Activated CD8-positive, alpha-beta memory T cell treated with anti-CD3 and anti-CD28 coated beads for 4 hours (primary cell): Measurements from ENCODE around the gene ARHGEF18.
"Not testable (repeated sequence)": the region's sequence is repeated elsewhere in the genome, so short reads cannot be mapped to it uniquely, and the experiment has no call there.

Experiments
- DNase-seq, 2 donors: peaks; one replicate each; pipeline ENCODE4 v3.0.0-alpha.2; 2020; ENCODE audit warnings: low read depth in 2 of 2

The ARHGEF18 gene

DNA sequence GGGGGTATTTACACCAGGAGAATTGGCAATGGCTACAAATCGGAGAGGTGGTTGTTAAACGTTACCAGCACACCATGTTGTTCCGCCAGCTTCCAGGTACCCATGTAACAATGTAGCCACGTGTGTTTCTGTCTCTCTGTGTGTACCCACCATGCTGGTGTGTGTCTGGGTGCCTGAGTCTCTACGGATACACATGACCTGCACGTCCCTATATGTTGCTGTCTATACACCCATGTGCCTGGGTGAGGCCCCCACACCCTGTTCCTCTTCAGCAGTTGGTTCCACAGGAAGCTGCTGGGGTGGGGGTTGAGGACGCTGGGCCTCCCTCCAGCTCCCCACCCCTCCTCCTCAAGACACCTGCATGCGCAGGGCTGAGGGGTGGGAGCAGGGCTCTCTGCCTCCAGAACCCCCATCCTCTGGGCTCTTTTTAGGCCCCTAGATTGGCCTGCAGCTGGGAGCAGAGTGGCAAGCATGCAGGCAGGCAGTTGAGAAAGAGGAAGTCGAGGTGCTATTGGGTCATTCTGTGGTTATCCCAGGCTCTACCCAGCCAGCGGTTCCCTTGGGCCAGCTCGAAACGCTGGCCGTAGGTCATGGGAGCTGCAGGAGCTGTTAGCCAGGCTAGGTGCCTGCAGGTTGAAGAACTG is at the start of gene ARHGEF18:
Gene ARHGEF18 (plus strand): TSS at position 351 of the 644 bp plus-strand sequence. CDS start 13,954 bp downstream, outside the sequence.
- no peak for DNase-seq

DNA sequence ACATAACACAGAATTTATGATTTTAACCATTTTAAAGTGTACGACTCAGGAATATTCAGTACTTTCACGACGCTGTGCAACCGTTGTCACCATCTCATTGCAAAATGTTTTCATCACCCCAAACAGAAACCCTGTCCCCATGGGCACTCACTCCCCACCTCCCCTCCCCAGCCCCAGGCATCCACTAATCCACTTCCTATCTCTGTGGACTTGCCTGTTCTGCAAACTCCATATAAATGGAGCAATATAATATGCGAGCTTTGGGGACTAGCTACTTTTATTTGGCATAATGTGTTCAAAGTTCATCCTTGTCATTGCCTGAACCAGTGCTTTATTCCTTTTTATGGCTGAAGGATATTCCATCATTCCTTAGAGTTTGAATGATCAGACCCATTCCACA is 47.2 kb upstream of the ARHGEF18 start:
- DNase-seq: no peak

DNA sequence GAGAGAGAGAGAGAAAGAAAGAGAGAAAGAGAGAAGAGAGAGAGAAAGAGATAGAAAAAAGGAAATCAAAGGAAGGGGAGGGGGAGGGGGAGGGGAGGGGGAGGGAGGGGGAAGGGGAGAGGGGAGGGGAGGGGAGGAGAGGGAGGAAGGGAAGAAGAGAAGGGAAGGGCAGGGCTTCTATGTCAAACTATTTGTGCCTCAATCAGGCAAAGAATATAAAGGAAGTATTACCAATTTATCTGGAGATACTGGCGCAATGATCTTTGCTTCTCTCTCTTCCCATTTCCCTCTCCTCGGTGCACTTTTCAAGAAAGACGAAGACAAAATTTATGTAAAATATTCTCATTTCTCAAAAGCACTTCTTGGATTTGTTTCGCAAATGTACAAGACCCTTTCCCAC is 45.3 kb upstream of the ARHGEF18 start:
- DNase-seq: no peak

DNA sequence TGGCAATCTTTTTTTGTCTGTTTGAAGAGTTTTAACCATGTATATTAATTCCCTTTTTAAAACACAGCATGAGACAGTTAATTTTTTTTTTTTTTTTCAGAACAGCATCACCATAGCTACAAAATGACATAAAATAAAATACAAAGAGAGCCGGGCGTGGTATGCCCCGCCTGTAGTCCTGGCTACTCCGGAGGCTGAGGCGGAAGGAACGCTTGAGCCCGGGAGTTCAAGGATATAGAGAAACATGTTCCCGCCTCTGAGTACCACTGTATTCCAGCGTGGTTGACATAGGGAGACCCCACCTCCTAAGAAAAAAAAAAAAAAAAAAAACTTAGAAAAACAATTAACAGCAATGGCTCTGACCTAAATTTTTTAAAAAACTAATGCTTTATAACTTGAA is 44.5 kb upstream of the ARHGEF18 start:
- no peak for DNase-seq

DNA sequence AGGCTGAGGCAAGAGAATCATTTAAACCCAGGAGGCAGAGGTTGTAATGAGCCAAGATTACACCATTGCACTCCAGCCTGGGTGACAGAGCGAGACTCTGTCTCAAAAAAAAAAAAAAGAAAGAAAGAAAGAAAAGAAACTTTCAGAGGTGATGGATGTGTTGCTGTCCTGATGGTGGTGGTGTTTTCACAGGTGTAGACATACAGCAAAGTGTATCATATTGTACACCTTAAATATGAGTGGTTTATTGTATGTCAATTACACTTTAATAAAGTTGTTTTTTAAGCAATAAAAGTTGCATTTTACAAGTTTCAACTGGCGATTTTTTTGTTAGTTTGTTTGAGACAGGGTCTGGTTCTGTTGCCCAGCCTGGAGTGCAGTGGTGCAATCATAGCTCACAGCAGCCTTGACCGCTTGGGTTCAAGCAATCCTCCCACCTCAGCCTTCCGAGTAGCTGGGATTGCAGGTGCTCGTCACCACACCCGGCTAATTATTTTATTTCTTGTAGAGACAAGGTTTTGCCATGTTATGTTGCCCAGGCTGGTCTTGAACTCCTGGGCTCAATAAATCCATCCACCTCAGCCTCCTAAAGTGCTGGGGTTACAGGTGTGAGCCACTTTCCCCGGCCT is 41.0 kb upstream of the ARHGEF18 start:
- DNase-seq: no peak

DNA sequence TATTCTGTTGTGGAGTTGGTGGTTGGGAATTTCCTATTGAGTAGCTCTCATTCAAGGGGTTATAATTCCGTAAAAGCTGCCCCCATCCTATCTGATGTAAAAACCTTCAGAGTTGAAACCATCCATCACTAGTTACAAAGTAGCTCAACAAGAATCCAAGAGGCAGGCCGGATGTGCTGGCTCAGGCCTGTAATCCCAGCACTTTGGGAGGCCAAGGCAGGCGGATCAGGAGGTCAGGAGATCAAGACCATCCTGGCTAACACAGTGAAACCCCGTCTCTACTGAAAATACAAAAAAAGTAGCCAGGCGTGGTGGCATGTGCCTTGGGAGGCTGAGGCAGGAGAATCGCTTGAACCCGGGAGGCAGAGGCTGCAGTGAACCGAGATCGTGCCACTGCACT is 40.4 kb upstream of the ARHGEF18 start:
- not testable (repeated sequence) for DNase-seq

DNA sequence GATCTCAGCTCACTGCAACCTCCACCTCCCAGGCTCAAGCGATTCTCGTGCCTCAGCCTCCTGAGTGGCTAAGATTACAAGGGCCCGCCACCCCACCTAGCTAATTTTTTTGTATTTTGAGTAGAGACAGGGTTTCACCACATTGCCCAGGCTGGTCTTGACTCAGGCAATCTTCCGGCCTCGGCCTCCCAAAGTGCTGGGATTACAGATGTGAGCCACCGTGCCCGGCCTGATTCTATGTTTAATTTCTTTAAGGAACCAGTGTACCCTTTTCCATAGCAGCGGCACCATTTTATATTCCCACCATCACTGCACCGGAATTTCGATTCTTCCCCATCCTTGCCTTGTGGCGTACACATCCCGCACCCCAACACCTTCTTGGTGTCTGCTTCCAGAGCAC is 36.8 kb upstream of the ARHGEF18 start:
- DNase-seq: no peak

DNA sequence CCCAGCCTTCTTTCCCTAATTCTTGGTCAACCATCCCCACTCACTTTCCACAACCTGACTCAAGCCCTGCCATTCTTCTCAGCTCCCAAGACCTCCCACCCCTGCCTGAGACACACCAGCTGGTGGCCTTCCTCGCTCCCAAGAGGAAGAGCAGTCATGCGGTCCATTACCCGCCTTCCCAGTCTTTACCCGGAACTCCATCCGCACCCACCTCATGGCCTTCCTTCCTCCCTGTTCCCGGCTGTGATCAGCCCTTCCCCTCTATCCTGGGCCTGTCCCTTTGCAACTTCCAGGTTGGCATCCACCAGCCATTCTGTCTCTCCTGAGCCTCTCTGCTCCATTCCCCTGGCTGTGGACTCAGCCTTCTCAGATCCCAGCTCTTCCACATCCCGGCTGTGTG is 35.9 kb upstream of the ARHGEF18 start:
- no peak for DNase-seq

DNA sequence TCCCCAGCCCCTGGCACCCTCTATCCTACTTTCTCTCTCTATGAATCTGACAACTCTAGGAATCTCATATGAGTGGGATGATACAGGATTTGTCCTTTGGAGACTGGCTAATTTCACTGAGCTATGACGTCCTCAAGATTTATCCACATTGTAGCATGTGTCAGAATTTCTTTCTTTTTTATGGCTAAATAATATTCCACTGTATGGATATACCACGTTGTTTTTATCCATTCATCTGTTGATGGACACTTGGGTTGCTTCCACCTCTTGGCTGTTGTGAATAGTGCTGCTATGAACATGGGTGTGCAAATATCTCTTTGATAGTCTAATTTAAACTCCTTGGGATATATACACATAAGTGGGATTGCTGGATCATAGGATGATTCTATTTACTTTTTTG is 30.6 kb upstream of the ARHGEF18 start:
- no peak for DNase-seq

DNA sequence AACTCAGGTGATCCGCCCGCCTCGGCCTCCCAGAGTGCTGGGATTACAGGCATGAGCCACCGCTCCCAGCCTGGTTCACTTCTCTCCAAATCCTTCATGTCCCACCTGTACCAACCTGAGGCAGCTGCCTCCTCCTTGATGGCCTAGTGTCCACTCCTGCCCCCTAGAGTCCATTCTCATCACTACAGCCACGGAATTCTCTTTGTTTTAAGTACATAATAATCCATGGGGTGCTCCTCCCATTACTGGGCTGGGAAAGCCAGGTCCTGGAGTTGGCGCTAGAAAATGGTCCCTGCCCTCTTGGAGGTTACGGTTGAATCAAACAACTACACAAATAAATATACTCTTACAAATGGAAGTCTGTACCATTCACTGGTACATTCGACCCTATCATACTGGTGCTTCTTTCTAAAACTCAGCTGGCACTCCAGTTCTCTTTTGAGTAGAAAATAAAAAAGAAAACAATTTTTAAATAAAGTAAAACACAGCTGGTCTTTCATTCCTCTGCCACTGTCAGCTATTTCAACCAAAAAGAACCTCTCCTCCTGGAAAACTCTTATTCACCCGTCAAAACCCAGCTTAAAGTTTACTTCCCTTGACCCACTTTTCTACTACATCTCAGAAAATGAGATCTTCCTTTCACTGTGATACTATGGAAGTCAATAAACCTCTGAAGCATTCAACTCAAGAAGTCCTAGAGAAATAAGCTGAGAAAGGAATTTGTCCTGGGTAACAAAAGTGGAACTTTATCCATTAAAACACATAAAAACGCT is 22.4 kb upstream of the ARHGEF18 start:
- no peak for DNase-seq

DNA sequence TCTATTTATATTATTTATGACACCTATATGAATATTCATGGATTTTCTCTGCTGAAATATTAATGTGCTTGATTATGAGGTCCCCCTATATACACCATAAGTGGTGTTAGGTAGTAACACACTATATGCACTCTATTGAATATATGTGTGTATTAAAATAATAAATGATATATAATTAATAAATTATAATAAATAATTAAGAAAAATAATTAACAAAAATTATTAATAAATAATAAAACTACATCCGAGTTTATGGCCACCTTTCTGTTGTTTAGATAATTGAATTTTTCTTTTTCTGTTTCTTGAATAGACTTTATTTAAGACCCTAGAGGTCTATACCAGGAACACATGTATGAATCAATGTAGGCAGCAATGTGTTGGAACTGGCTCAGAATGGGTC is 20.9 kb upstream of the ARHGEF18 start:
- no peak for DNase-seq

DNA sequence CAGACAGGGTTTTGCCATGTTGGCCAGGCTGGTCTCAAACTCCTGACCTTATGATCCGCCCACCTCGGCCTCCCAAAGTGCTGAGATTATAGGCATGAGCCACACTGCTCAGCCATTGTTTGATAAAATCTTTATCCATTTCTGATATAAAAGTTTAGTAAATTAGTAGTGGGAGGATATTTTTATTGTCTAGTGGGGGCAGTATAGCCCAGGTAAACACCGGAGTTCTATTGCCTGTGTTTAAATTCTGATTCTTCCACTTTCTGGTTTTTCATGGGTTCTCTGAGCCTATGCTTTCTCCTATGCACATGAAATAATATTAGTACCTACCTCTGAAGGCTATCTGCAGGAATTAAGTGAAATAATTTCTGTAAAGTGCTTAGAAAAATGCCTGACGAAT is 20.1 kb upstream of the ARHGEF18 start:
- DNase-seq: no peak

DNA sequence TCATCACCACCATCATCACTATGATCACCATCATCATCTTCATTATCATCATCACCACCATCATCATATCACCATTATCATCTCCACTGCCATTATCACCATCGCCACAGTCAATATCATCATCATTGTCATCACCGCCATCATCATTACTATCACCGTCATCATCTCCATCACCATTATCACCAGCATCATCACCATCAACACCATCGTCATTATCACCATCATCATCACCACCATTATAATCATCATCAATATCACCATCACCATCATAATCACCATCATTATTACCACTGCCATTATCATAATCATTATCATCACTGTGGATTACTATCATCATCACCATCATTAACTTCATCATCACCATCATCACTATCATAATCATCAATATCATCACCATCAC is 17.3 kb upstream of the ARHGEF18 start:
- no peak for DNase-seq

DNA sequence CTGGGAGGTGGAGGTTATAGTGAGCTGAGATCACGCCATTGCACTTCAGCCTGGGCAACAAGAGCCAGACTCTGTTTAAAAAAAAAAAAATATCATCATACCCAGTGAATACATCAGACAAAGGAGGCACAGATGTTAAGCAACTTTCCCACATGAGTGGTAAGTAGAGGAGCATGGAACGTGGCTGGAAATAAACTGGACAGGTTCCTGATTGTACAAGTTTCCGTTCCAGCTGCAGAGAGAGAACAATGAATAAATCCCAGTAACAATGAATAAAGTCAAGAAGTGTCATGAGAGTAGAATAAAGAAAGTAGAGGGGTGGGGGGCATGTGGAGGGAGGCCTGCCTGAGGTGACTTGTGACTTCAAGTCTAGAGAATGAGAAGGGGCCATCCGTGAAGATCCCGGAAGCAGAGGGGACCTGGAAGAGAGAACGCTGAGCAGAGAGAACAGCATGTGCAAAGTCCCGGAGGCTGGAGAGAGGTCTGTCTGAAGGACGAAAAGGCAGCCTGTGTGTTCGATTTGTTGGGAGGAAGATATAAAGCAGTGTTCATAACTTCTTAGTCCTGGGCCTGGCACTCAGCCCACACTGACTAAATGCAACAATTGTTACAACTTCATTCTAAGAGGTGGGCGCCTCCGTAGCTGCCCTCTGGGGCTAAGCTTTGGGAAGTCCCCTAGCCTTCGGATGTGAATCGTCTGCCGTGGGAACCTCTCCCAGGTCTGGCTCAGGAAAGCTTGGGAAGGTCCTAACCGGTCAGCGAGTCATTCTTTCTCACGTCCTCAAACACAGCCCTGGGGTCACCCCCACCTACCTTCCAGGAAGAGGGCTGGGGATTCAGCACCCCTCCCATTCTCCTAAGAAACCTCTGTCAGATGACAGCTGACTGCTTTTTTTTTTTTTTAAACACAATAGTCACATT is 15.3 kb upstream of the ARHGEF18 start:
- no peak for DNase-seq

DNA sequence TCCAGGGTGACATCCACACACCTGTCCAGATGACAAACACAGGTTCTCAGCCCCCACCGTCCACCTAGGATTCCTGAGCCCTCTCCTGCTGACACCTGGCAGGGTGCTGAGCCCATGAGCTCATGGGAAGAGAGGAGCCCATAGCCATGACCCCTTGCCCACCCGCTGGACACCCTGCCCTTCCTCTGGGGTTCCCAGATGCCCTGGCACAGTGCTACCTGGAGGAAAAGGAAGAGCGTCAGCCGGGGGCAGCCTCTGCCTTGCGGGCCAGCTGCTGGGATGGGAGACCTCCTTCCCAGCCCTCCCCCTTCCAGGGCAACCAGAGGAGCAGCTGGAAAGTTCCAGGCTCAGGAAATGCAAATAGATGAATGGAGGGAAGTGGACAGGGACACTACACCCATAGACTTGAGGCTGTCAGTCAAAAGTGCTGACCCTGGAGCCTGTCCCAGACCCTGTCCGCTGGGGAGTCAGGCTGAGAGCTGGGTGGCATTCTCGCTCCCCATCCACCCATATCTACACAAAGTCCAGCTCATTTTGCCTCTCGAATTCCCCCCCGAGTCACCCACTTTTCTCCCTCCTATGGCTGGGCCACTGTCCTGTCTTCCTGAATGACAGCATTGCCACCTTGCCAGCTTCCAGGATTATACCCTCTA is 12.3 kb upstream of the ARHGEF18 start:
- no peak for DNase-seq

DNA sequence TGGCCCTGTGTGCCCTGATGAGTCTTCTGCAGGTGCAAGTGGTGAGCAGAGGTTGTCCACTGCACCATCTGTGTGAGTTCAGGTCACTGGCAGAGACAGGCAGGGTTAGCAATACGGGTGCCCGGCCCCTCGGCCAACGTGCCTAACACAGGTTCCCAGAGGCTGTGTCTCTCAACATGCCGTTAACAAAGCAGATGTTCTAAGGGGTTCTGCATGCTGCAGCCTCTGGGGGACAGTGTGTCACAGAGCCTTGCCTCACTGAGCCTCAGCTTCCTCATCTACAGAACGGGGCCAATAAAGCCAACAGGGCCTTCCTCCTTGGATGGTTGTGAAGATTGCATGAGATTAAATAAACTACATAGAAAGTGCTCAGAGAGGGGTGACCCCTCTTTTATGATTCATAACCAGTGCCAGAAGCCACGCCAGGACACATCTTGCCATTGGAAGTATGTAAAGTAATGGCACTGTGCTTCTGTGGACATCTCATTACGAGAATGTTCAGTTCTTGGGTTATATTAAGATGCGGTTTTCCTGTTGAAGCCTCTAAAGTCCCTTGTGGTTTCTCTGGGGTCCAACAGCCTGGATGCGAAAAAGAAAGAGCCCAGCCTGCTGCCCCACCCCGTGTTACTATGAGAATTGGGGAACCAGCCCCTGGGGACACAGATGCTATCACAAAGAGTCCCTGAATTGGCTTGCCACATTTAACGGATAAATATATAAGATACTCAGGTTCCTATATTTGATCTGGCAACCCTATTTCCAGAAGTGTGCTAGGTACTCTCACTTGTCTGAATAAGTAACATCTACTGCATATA is 11.2 kb upstream of the ARHGEF18 start:
- DNase-seq: no peak

DNA sequence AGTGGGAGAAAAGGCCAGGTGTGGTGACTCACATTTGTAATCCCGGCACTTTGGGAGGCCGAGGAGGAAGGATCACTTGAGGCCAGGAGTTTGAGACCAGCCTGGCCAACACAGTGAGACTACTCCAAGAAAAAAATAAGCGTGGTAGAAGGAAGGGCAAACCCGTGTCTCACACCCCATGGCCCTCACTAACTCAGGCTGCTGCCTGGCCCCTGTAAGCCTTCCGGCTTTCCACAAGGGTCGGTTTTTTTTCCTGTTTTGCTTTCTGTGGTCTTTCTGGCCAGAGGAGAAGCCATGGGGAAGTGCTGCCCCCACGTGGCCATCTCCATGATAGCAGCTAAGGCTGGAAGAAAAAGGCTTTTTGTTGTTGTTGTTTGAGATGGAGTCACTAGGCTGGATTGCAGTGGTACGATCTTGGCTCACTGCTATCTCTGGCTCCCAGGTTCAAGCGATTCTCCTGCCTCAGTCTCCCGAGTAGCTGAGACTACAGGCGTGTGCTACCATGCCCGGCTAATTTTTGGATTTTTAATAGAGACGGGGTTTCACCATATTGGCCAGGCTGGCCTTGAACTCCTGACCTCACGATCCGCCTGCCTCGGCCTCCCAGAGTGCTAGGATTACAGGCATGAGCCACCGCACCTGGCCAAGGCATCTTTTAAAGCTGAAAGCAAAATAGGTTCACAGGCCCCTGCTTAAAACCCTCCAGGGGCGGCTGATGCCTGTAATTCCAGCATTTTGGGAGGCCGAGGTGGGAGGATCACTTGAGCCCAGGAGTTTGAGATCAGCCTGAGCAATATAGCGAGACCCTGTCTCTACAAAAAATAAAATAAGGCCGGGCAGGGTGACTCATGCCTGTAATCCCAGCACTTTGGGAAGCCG is 7.5 kb upstream of the ARHGEF18 start:
- peak; percentile 60 to 71 for DNase-seq

DNA sequence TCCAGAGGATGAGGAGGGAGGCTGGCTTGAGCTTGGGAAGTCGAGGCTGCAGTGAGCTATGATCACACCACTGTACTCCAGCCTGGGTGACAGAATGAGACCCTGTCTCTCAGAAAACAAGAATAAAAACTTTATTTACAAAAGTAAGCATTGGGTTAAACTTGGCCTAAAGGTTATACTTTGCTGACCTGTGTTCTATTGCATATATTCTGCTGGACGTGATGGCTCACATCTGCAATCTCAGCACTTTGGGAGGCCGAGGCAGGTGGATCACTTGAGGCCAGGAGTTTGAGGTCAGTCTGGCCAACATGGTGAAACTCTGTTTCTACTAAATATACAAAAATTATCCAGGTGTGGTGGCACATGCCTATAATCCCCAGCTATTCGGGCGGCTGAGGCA is 6.6 kb upstream of the ARHGEF18 start:
- no peak for DNase-seq

DNA sequence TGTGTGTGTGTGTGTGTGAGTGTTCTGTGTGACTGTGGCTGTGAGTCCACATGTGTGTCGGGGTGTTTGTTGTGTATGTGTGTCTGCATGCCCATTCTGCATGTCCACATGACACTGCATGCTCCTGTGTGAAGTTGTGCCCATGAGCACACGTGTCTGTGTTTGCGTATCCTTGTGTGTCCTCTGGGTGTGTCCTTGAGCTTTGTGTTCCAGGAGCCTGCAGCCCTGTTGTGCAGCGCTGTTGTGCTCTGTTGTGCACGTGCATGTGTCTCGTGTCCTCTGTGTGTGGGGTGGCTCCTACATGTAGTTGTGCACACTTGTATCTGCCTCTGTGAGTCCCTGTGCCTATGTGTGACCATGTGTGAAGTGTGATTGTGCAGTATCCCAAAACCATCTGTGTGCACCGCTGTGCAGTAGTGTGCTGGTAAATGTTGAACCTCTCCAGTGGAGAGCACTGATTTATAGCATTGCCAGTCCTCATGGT is 2.2 kb upstream of the ARHGEF18 start:
- no peak for DNase-seq
